ENCODE results near the gene ZBED1.
"Not testable (repeated sequence)": the region's sequence is repeated elsewhere in the genome, so short reads cannot be mapped to it uniquely, and the experiment has no call there.

Gene ZBED1

GRCh38 chrX:2505341-2505740 is 4.6 kb upstream of the ZBED1 start:
- H3K4me1 ChIP-seq (ENCODE audit: control insufficient read depth in 1 of 2, insufficient read depth in 2 of 2, low read length in 2 of 2) = peaks cover 6 to 11% of the 10 kb centered on the region in 2 donors
- not testable (repeated sequence) for H3K4me3 ChIP-seq (ENCODE audit: low read depth in 1 of 2, low read length in 2 of 2); H3K27me3 ChIP-seq (ENCODE audit: control insufficient read depth in 1 of 2, insufficient read depth in 2 of 2, low read length in 2 of 2); H3K36me3 ChIP-seq (ENCODE audit: control insufficient read depth in 1 of 2, insufficient read depth in 2 of 2, low read length in 2 of 2); H3K9ac ChIP-seq (ENCODE audit: low read depth in 1 of 2, low read length in 2 of 2); H3K27ac ChIP-seq (ENCODE audit: low read depth, low read length); H3K9me3 ChIP-seq (ENCODE audit: control insufficient read depth in 1 of 2, low read length in 2 of 2)

GRCh38 chrX:2504706-2505332 is 4.0 kb upstream of the ZBED1 start:
- H3K4me1 ChIP-seq (ENCODE audit: control insufficient read depth in 1 of 2, insufficient read depth in 2 of 2, low read length in 2 of 2) = peaks cover 6 to 11% of the 10 kb centered on the region in 2 donors
- H3K27ac ChIP-seq (ENCODE audit: low read depth, low read length) = no peak overlapping the region
- no peaks in the 10 kb centered on the region for H3K27me3 ChIP-seq (ENCODE audit: control insufficient read depth in 1 of 2, insufficient read depth in 2 of 2, low read length in 2 of 2)
- no peak overlapping the region for H3K9ac ChIP-seq (ENCODE audit: low read depth in 1 of 2, low read length in 2 of 2)
- H3K4me3 ChIP-seq (ENCODE audit: low read depth in 1 of 2, low read length in 2 of 2) = no peak overlapping the region
- H3K9me3 ChIP-seq (ENCODE audit: control insufficient read depth in 1 of 2, low read length in 2 of 2) = no peaks in the 10 kb centered on the region
- no peaks in the 10 kb centered on the region for H3K36me3 ChIP-seq (ENCODE audit: control insufficient read depth in 1 of 2, insufficient read depth in 2 of 2, low read length in 2 of 2)

GRCh38 chrX:2503591-2504500 is 3.1 kb upstream of the ZBED1 start:
- H3K4me3 ChIP-seq (ENCODE audit: low read depth in 1 of 2, low read length in 2 of 2) = no peak overlapping the region
- H3K27ac ChIP-seq (ENCODE audit: low read depth, low read length) = no peak overlapping the region
- no peak overlapping the region for H3K9ac ChIP-seq (ENCODE audit: low read depth in 1 of 2, low read length in 2 of 2)
- H3K36me3 ChIP-seq (ENCODE audit: control insufficient read depth in 1 of 2, insufficient read depth in 2 of 2, low read length in 2 of 2) = no peaks in the 10 kb centered on the region
- H3K9me3 ChIP-seq (ENCODE audit: control insufficient read depth in 1 of 2, low read length in 2 of 2) = no peaks in the 10 kb centered on the region
- H3K4me1 ChIP-seq (ENCODE audit: control insufficient read depth in 1 of 2, insufficient read depth in 2 of 2, low read length in 2 of 2) = peaks cover 14 to 20% of the 10 kb centered on the region in 2 donors
- H3K27me3 ChIP-seq (ENCODE audit: control insufficient read depth in 1 of 2, insufficient read depth in 2 of 2, low read length in 2 of 2) = no peaks in the 10 kb centered on the region

DNA sequence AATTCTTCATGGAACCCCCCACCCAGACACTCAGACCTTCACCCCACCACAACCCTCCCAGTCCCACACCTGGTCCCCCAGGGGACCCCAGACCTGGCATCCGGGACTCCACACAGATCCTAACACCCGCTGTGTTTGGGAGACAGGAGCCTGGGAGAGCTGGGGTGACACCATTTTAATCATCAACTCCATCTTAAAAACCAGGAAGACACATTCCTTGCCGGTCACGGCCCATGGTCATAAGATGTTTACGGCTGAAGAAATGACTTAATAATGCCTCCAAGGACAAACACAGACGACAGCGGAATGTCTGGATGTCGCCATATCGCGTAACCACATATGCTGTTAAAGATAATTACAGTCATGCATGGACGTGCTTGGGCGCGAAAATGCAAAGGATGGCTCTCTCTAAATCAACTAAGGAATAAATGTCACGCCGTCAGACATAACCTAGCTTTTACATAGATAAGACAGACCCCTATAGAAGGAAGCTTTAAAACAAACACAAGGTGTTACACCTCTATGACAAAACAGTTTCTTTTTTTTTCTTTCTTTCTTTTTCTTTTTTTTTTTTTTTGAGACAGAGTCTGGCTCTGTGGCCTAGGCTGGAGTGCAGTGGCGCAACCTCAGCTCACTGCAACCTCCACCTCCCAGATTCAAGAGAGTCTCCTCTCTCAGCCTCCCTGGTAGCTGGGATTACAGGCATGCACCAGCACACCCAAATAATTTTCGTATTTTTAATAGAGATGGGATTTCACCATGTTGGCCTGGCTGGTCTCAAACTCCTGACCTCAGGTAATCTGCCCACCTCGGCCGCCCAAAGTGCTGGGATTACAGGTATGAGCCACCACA is 2.1 kb upstream of the ZBED1 start:
- H3K9ac ChIP-seq (ENCODE audit: low read depth in 1 of 2, low read length in 2 of 2) = no peak overlapping the region
- H3K27me3 ChIP-seq (ENCODE audit: control insufficient read depth in 1 of 2, insufficient read depth in 2 of 2, low read length in 2 of 2) = no peaks in the 10 kb centered on the region
- H3K9me3 ChIP-seq (ENCODE audit: control insufficient read depth in 1 of 2, low read length in 2 of 2) = no peaks in the 10 kb centered on the region
- H3K36me3 ChIP-seq (ENCODE audit: control insufficient read depth in 1 of 2, insufficient read depth in 2 of 2, low read length in 2 of 2) = no peaks in the 10 kb centered on the region
- H3K4me1 ChIP-seq (ENCODE audit: control insufficient read depth in 1 of 2, insufficient read depth in 2 of 2, low read length in 2 of 2) = peaks cover 17% of the 10 kb centered on the region in 2 donors
- no peak overlapping the region for H3K4me3 ChIP-seq (ENCODE audit: low read depth in 1 of 2, low read length in 2 of 2)
- no peak overlapping the region for H3K27ac ChIP-seq (ENCODE audit: low read depth, low read length)

GRCh38 chrX:2502120-2502667 is 1.4 kb upstream of the ZBED1 start:
- H3K4me3 ChIP-seq (ENCODE audit: low read depth in 1 of 2, low read length in 2 of 2) = no peak overlapping the region
- H3K9ac ChIP-seq (ENCODE audit: low read depth in 1 of 2, low read length in 2 of 2) = no peak overlapping the region
- H3K4me1 ChIP-seq (ENCODE audit: control insufficient read depth in 1 of 2, insufficient read depth in 2 of 2, low read length in 2 of 2) = peaks cover 13 to 23% of the 10 kb centered on the region in 2 donors
- H3K27ac ChIP-seq (ENCODE audit: low read depth, low read length) = no peak overlapping the region
- H3K9me3 ChIP-seq (ENCODE audit: control insufficient read depth in 1 of 2, low read length in 2 of 2) = no peaks in the 10 kb centered on the region
- H3K27me3 ChIP-seq (ENCODE audit: control insufficient read depth in 1 of 2, insufficient read depth in 2 of 2, low read length in 2 of 2) = no peaks in the 10 kb centered on the region
- no peaks in the 10 kb centered on the region for H3K36me3 ChIP-seq (ENCODE audit: control insufficient read depth in 1 of 2, insufficient read depth in 2 of 2, low read length in 2 of 2)

- no peak overlapping the region for H3K4me3 ChIP-seq (ENCODE audit: low read depth in 1 of 2, low read length in 2 of 2)
- H3K27me3 ChIP-seq (ENCODE audit: control insufficient read depth in 1 of 2, insufficient read depth in 2 of 2, low read length in 2 of 2) = no peaks in the 10 kb centered on the region
- H3K27ac ChIP-seq (ENCODE audit: low read depth, low read length) = no peak overlapping the region
- H3K9me3 ChIP-seq (ENCODE audit: control insufficient read depth in 1 of 2, low read length in 2 of 2) = no peaks in the 10 kb centered on the region
- H3K9ac ChIP-seq (ENCODE audit: low read depth in 1 of 2, low read length in 2 of 2) = no peak overlapping the region
- no peaks in the 10 kb centered on the region for H3K36me3 ChIP-seq (ENCODE audit: control insufficient read depth in 1 of 2, insufficient read depth in 2 of 2, low read length in 2 of 2)
- H3K4me1 ChIP-seq (ENCODE audit: control insufficient read depth in 1 of 2, insufficient read depth in 2 of 2, low read length in 2 of 2) = peaks cover 13 to 23% of the 10 kb centered on the region in 2 donors
Measured at GRCh38 chrX:2501559-2502102, 855 bp upstream of the ZBED1 start.

DNA sequence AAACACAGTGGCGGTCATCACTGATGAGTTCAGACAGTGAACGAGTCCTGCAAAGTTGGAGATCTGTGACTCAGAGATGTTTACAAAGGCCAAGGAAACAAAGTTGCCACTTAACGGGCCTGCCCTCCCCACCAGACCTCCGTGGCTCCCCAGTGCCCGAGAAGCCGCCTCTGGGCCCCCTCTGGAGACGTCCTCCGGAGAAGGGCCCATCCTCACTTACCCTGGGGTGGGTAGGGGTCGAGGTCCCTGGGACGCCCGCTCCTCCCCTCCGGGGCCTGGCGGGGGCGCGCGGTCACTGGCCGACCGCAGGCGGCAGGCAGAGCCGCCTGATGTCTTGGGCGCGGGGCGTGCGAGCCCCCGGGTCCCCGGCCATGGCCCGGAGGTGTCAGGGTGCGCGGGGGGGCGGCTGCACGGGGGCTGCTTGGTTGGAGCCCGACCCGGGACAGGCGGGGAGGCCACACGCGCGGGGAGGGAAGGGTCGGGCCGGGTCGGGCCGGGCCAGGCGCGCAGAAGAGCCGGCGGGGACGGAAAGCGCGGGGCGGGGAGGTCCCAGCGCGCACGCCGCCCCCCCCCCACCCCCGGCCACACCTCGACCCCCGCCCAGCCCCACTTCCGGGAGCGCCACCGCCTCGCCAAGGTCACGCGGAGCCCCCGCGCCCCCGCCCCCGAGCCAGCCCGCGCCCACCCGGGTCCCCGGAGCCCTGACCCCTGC is 529 bp downstream of the ZBED1 start:
- H3K27me3 ChIP-seq (ENCODE audit: control insufficient read depth in 1 of 2, insufficient read depth in 2 of 2, low read length in 2 of 2) = no peaks in the 10 kb centered on the region
- peak overlapping the region; percentile 89 for H3K27ac ChIP-seq (ENCODE audit: low read depth, low read length)
- peak overlapping the region; percentile 83 to 86 for H3K4me3 ChIP-seq (ENCODE audit: low read depth in 1 of 2, low read length in 2 of 2)
- peaks cover 13 to 23% of the 10 kb centered on the region in 2 donors for H3K4me1 ChIP-seq (ENCODE audit: control insufficient read depth in 1 of 2, insufficient read depth in 2 of 2, low read length in 2 of 2)
- H3K9me3 ChIP-seq (ENCODE audit: control insufficient read depth in 1 of 2, low read length in 2 of 2) = no peaks in the 10 kb centered on the region
- H3K9ac ChIP-seq (ENCODE audit: low read depth in 1 of 2, low read length in 2 of 2) = peak overlapping the region; percentile 79 to 86
- peaks cover 4 to 6% of the 10 kb centered on the region in 2 donors for H3K36me3 ChIP-seq (ENCODE audit: control insufficient read depth in 1 of 2, insufficient read depth in 2 of 2, low read length in 2 of 2)

DNA sequence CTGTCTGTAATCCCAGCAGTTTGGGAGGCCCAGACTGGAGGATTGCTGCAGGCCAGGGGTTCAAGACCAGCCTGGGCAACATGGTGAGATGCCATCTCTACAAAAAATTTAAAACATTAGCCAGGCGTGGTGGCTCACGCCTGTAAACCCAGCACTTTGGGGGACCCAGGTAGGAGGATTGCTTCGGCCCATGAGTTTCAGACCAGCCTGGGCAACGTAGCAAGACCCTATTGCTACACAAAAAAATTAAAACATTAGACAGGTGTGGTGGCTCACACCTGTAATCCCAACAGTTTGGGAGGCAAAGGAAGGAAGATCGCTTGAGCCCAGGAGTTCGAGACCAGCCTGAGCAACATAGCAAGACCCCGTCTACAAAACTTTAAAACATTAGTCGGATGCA is 1.3 kb downstream of the ZBED1 start:
- peaks cover 4 to 6% of the 10 kb centered on the region in 2 donors for H3K36me3 ChIP-seq (ENCODE audit: control insufficient read depth in 1 of 2, insufficient read depth in 2 of 2, low read length in 2 of 2)

DNA sequence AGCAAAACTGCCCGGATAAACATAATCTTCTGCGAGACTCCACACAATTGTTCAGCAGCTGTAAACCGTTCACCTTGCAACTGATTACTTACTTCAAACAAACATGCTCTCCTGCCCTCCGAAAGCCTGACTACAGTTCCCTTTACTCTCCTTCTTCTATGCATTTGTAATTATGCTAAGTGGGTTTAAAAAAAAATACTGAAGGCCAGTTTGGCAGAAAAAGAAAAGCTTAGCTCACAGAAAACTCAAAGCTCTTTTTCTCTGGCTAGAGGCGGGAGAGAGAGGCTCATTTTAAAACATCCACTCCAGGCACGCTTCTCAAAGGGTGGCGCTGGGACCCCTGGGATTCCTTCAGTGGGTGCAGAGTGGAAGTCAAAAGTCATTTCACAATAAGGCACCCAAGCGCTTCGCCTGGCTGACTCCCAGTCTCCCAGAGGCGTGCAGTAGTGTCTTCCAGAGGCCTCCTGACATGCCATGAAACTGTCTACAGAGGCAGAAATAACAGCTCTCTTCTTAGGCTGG is 1.9 kb downstream of the ZBED1 start:
- peak overlapping the region; percentile 79 to 86 for H3K9ac ChIP-seq (ENCODE audit: low read depth in 1 of 2, low read length in 2 of 2)
- H3K36me3 ChIP-seq (ENCODE audit: control insufficient read depth in 1 of 2, insufficient read depth in 2 of 2, low read length in 2 of 2) = peaks cover 4 to 6% of the 10 kb centered on the region in 2 donors
- no peaks in the 10 kb centered on the region for H3K27me3 ChIP-seq (ENCODE audit: control insufficient read depth in 1 of 2, insufficient read depth in 2 of 2, low read length in 2 of 2)
- peak overlapping the region; percentile 89 for H3K27ac ChIP-seq (ENCODE audit: low read depth, low read length)
- H3K9me3 ChIP-seq (ENCODE audit: control insufficient read depth in 1 of 2, low read length in 2 of 2) = no peaks in the 10 kb centered on the region
- H3K4me3 ChIP-seq (ENCODE audit: low read depth in 1 of 2, low read length in 2 of 2) = peak overlapping the region; percentile 83 to 86
- H3K4me1 ChIP-seq (ENCODE audit: control insufficient read depth in 1 of 2, insufficient read depth in 2 of 2, low read length in 2 of 2) = peaks cover 13 to 23% of the 10 kb centered on the region in 2 donors

More for the DNA sequence above, 1.3 kb downstream of the ZBED1 start:
- Histone ChIP-seq H3K9ac (ENCODE audit: low read depth in 1 of 2, low read length in 2 of 2) (peak overlapping the region; percentile 79 to 86), H3K27me3 (ENCODE audit: control insufficient read depth in 1 of 2, insufficient read depth in 2 of 2, low read length in 2 of 2) (no peaks in the 10 kb centered on the region), H3K9me3 (ENCODE audit: control insufficient read depth in 1 of 2, low read length in 2 of 2) (no peaks in the 10 kb centered on the region), H3K4me1 (ENCODE audit: control insufficient read depth in 1 of 2, insufficient read depth in 2 of 2, low read length in 2 of 2) (peaks cover 13 to 23% of the 10 kb centered on the region in 2 donors), H3K27ac (ENCODE audit: low read depth, low read length) (peak overlapping the region; percentile 89), H3K4me3 (ENCODE audit: low read depth in 1 of 2, low read length in 2 of 2) (peak overlapping the region; percentile 83 to 86)
